Left kidney (tissue), 2 donors: ENCODE data around the gene MYH9. TPM values are rescaled to one million over a fixed set of nuclear protein-coding genes. Genes with fewer than 3 reads are reported as not detected.
"Not testable (repeated sequence)": the region's sequence is repeated elsewhere in the genome, so short reads cannot be mapped to it uniquely, and the experiment has no call there.

ENCODE experiments used
- DNase-seq: peaks from one replicate; pipeline ENCODE4 v3.0.0-alpha.2; 2013
- polyA plus RNA-seq: library from polyadenylated mRNA; unstranded; fragments of 120-200 nt; gene quantifications from one replicate; pipeline ENCODE4 v1.2.1, GENCODE V29; 2013; ENCODE audit not compliant: insufficient read length

The MYH9 gene
- polyA plus RNA-seq, 1 donor: 263 TPM

DNA sequence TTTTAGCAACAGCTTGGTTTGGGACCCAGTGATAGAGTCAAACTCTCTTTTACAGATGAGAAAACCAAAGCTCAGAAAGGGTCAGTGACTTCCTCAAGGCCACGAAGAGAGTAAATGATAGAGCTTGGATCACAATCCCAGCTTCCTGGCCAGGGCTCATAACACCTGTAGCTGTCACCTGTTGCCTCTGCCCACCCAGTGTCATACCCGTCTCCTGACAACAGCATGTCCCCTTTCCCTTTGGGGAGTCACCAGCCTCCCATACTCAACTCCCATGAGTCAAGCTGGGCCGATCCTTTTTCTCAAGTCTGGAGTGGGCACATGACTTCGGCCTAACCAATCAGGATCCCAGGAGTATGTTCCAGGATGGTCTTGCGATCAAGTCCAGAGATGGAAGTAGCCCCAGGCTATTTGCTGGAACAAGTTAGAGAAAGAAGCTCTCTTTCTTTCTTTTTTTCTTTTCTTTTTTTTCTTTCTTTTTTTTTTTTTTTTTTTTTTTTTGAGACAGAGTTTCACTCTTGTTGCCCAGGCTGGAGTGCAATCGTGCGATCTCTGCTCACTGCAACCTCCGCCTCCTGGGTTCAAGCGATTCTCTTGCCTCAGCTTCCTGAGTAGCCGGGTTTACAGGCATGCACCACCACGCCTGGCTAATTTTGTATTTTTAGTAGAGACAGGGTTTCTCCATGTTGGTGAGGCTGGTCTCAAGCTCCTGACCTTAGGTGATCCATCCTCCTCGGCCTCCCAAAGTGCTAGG lies 27.8 kb upstream of the MYH9 start:
- DNase-seq: no peak

DNA sequence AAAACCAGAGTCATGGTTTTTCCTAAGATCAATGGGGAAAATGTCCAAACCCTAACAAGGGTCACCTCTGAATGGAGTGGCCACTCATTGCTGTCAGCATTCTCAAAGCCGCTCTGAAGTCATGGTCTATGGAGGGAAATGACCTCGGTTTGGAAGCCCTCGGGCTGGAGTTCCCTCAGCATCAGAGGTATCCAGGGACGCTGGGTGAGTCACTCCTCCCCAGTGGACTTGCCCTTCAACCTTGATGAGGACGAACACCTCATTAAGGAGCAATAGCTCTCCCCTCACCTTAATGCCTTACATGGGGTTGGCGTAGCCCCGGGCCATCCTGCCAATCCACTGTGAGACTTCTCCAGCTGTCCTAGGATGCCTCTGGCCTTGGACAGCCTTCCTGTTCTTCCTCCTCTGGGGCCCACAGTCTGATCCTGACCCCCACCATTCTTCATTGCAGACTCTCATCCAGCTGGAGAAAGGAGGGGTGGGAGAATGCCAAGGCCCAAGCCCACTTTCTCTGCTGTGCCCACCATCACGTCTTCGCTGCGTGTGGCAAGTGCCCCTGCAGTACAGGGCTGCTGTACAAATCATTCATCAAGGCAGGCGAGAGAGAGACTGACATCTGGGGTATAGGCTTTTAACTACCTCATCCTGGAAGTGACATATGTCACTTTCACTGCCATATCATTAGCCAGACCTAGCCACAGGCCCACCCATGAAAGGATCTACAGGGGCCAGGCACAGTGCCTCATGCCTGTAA lies 25.4 kb upstream of the MYH9 start:
- DNase-seq: no peak

DNA sequence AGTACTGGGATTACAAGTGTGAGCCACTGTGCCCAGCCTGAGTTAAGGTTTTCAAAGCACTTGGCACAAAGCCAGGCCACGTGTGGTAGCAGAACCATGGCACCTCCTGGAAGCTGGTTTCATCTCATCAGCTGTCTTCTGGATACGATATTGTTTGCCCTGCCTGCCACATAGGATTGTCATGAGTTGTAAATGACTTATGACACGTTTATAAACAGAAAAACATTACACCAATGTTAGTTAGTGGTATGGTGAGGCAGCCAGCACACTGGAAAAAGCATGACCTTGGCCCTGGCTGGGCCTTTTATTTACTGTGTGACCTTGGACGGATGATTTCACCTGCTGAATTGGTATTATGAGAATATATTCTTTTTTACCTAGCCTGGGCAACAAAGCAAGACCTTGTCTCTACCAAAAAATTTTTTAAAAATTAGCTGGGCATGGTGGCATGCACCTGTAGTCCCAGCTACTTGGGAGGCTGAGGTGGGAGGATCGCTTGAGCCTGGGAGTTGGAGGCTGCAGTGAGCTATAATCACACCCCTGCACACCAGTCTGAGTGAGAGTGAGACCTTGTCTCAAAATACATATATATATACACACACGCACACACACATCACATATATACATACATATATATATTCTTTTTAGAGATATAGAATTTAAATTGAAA lies 24.0 kb upstream of the MYH9 start:
- DNase-seq: no peak

DNA sequence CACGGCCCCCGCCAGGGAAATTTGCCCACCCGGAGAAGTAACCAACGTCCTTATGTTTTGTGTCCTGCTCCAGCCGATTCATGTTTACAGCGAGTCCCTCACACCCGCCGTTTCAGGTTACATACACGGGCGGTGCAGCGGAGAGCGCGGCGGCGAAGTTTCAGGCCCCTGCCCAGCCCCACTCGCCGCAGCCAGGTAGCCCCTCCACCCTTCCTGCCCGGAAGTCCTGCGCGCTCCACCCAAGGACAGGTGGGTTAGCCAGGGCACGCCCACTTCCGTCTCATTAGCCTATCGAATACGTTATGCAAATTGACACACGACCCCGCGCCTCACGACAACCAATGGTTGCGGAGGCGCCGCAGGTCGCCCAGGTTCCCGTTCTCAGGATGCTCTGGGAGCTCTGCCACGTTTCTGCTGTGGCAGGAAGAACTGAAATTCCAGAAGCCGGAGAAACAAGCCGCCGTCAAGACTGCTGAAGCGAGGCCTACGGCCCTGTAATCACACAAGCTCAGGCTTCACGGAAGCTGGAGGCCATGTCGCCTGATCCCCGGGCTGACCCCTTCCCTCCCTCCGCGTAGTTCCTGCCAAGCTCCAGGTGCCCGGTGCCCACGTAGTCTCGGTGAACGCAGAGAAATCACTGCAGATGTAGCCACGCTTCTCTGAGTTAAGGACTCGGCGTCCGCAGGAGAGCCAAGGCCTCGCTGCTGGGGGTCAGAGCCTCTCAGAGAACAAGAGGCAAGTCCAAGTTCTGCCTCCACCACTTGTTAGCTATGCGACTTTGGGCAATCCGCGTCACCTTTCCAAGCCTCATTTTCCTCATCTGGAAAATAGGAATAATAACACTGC lies 22.4 kb upstream of the MYH9 start:
- peak; percentile 95 for DNase-seq

DNA sequence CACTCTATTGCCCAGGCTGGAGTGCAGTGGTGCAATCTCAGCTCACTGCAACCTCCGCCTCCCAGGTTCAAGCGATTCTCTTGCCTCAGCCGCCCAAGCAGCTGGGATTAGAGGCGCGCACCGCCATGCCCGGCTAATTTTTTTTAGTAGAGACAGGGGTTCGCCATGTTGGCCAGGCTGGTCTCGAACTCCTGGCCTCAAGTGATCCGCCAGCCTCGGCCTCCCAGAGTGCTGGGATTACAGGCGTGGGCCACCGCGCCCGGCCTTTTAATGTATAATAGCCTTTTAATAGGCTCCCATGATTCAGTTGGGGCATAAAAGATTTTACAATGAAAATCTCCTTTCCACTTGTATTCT lies 21.8 kb upstream of the MYH9 start:
- DNase-seq: not testable (repeated sequence)

DNA sequence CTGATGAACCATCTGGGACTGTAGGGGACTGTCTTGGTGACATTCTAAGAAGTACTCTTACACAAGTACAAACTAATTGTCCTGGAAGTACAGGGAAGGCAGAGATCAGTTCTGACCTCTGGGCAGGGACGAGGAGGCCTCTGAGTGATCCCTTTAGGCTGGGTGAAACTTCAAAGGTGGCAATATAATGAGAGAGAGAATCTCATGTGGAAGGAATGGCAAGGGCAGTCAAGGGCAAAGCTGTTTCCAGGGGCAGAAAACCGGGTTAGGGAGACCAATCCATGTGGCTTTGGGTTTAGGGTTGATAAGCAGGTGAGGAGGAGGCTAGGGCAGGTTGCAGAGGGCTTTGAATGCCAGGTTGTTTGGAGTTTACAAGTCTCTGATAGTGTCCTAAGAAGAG lies 21.3 kb upstream of the MYH9 start:
- no peak for DNase-seq

DNA sequence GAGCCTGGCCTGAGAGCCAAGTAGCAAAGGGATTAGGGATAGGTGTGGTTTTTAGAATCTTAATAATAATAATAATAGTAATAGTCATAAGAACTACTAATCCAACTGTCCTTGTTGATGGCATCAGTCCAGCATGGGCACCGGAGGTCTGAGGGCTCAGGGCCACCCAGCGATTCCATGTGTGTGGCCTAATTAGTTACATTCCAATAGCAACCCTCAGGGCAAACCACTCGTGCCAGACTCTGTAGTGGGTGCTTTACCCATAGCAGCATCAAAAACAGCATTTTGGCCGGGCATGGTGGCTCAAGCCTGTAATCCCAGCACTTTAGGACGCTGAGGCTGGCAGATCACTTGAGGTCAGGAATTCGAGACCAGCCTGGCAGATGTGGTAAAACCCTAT lies 19.0 kb upstream of the MYH9 start:
- no peak for DNase-seq

DNA sequence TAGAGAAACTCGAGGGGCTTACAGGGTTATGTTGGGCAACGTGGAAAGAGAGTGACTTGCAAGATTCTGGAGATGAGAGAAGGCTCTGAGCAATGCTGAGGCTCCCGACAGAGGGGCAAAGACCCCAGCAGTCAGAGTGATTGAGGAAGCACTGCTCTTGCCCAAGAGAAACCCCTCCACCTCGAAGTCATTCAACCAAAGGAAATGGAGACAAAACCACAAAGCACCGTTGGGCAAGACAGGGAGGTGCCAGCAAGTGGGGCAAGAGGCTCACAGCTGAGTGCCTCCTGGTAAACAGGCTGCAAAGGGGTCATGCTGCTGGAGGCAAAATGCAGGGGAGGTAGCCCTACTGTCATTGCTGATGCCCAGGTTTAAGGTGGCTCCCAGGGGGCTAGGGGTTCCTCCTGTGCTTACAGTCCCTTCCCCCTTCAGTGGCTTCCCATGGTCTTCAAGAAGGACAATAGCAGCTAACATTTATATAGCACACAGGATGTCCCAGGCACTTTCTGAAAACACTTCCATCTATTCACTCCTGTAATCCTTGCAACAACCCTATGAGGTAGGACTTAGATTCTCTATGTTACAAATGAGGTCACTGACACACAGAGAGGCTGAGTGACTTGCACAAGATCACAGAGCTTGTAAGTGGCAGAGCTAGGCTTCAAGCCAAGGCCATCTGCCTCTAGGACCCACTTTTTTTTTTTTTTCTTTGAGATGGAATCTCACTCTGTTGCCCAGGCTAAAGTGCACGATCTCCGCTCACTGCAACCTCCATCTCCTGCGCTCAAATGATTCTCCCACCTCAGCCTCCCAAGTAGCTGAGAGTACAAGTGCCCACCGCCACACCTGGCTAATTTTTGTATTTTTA lies 18.1 kb upstream of the MYH9 start:
- no peak for DNase-seq

DNA sequence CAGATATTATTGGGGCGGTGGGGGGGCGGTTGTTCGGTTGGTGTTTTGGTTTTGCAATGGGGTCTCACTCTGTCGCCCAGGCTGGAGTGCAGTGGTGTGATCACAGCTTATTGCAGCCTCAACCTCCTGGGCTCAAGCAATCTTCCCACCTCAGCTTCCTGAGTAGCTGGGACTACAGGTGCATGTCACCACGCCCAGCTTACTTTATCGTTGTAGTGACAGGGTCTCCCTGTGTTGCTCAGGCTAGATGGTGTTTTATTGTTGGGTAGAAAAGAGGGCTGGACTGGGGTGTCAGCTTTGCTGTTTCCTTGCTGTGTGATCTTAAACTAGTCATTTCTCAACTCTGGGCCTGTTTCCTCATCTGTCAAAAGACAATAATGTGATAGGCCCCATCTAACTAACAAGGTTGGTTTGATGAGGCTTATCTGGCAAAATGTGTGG lies 17.5 kb upstream of the MYH9 start:
- DNase-seq: no peak

DNA sequence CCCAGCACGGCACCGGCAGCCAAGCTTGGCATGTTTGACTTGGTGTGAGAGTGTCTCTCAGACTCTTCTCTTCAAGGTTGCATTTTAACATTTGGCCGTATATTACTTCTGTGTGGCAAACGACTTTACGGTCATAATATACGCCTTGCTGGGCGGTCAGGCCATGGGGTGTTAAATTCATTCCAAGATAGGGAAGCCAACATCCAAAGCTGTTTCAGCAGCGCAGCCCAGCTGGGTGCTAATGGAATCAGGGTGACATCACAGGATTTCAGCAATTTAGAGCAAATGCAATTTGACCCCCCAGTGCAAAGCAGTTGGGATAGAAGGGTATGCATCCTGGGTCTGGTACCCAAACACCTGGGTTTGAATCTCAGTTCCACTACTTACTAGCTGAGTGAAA lies 16.7 kb upstream of the MYH9 start:
- DNase-seq: no peak

DNA sequence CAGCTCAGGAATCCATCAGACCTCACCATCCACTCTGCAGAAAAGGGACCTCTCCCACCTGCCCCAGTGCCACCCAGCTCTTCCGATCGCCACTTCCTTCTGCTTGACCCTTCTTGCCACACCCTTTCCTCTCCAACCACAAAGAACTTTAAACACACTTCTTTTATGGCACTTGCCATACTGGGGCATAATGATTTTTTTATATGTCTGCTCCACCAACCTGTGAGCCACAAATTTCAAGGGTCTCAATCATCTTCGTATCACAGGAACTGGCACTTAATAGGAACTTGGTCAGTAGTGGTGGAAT lies 11.7 kb upstream of the MYH9 start:
- no peak for DNase-seq

DNA sequence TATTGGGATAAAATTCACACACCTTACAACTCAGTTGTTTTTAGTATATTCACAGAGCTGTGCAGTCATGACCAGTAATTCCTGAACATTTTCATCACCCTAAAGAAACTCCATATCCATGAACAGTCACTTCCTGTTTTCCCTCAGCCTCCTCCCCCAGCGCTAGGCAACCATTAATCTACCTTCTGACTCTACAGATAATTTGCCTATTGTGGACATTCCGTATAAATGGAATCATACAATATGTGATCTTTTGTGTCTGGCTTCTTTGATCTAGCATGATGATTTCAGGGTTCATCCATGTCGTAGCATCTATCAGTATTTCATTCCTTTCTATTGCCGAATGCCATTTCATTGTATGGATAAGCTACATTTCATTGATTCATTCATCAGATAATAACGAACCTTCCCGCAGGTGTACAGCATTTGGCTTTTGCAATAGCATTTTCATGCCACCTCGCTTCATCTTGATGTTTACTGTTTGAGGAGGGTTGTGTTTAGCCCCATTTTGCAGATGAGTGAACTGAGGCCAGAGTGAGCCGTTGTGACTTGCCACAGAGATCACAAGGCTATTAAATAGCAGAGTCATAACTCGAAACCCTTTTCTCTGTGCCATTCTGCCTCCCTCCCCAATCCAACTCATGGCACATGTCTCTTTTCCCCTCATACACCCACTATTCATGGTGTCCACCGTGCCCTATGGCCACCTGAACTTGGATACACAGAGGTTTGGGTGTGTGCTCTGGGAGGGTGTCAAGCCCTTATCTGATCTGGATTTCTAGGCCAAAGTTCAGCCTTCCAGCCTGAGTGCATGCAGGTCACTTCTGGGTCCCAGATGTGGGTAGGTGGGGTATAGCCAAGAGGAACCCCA lies 11.1 kb upstream of the MYH9 start:
- no peak for DNase-seq

DNA sequence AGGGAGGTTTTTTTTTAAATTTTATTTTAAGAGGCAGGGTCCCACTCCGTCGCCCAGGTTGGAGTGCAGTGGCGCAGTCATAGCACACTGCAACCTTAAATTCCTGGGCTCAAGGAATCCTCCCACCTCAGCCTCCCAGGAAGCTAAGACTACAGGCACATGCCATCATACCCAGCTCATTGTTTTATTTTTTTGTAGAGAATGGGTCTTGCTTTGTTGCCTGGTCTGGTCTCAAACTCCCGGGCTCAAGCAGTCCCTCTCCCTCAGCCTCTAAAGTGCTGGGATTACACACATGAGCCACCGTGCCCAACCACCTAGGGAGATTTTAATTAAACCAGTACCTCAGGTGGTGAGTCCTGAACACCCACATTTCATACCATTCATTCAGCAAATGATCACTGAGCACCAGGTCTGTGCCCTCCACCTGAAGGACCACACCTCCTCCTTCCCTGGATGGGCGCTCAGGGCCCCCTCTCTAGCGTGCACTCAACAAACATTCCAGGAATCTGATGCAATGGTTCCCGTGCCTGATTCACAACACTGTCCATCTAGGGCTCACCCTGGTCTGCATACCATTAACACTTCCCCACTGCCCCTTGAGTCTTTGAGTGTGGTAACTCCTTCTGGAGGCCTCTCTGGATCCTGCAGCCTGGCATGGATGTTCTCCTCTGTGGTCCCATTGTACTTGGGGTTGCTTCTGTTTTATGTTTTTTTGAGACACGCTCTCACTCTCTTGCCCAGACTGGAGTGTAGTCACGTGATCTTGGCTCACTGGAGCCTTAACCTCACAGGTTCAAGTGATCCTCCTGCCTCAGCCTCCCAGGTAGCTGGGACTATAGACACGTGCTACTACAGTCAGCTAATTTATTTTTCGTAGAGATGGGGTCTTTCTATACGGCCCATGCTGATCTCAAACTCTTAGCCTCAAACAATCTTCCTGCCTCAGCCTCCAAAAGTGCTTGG lies 9.6 kb upstream of the MYH9 start:
- DNase-seq: no peak

DNA sequence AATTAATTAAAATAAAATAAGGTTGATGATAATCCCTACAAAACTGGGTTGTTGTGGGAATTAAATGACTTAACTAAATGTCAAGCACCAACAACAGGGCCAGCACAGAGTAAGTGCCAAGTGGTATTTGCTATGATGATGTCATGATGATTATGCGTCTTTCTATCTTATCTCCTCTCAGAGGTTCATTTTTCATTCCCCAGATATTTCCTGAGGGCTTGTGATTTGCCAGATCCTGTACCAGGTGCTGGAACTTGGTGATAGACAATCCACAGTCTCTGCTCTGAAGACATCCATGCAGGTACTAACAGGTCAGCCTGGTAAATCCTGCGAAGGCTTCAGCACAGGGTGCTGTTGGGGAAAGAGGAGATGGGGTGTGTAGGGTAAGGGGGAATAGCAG lies 8.1 kb upstream of the MYH9 start:
- no peak for DNase-seq

DNA sequence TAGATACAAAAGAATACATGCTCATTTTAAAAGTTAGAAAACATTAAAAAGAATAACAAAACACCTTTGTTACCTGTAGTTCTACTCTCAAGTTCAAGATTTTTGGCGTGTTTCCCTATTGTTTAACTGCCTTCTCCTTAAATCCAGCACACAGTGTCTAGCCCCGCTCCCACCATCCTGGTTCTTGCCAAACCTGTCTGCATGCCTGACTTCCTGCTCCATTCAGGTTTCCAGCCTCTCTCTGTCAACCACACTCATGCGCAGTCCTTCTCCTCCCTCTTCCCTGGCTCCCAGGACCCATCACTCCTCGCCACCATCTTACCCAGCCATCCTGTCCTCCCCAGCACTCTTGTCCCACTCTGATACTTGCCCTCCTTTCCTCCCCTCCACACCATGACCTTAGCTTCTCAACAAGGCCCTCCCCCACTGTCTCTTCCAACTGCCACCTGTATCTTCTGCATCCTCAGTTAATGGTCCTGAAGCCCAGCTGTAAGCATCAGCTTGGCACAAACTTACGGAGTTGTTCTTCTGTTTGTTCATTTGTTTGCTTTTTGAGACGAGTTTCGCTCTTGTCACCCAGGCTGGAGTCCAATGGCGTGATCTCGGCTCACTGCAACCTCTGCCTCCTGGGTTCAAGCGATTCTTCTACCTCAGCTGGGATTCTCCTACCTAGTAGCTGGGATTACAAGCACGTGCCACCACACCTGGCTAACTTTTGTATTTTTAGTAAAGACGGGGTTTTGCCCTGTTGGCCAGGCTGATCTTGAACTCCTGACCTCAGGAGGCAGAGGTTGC lies 7.5 kb upstream of the MYH9 start:
- DNase-seq: no peak

DNA sequence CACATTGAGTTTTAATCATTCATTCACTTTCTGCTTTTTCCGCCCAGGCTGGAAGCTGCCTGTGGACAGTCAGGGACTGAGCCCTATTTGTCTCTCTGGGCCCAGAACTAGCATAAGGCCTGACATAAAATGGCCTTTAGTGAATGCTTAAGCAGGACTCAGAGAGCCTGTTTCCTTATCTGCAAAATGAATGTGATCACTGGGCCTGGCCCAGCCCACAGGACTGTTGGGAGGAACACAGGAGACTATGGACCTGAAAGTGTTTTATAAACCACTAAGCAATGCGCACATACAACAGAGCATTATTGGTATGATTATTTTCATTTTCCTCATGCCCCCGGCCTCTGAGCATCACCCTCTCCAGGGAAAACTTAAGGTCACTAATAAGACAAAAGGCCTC lies 3.9 kb upstream of the MYH9 start:
- no peak for DNase-seq

DNA sequence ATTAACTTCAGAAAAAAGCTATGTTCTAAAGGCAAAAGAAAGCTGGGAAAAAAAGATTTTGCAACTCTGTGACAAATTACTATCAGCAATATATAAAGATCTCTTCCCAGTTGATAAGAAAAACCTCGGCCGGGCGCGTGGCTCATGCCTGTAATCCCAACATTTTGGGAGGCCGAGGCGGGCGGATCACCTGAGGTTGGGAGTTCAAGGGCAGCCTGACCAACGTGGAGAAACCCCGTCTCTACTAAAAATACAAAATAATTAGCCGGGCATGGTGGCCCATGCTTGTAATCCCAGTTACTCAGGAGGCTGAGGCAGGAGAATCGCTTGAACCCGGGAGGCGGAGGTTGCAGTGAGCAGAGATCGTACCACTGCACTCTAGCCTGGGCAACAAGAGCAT lies 1.4 kb upstream of the MYH9 start:
- DNase-seq: not testable (repeated sequence)

DNA sequence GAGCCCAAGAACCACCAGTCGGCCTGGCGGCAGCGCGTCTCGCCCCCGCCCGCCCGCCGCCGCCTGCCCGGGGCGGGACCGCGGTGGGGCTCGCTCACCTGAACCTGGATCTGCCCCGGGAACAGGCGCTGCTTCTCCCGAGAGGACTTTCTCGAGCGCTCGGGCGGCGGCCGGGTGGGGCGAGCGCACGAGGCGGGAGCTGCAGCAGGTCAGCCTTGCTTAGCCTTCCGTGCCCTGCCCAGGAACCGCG lies 133 bp downstream of the MYH9 start:
- DNase-seq: no peak
